Measurements from ENCODE around the gene CRIM1.

CRIM1 gene

GRCh38 chr2:36582951-36583350 lies 227.4 kb downstream of the CRIM1 start:
- DNase-seq (ENCODE audit: low read depth), result no peak

DNA sequence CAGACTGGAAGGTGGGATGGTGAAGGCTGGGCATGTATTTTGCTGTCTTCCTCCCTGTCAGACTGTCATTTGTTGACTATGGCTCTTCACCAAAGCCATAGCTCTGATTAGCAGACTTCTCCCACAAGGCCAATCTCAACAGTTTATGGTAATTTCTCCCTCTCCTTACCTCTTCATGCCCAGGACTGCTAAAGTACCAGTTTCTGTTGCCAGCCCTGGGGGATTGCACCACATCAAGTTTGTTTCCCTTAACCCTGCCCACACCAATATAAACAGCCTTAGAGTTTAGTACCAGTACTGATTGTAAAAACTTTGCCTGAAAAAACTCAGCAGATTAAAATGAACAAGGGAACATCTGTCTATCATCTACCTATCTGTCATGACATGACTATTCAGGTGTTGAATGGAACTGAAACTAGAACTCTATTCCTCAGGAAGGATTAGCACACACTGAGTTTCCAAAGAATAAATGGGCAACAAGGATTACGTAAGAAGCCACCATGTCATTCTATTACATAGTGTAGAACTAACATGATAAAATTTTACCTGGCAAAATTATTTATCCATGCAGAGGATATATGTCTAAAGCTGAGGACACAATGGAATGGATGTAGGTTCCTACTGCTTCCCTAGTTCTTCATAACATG lies 228.7 kb downstream of the CRIM1 start:
- DNase-seq (ENCODE audit: low read depth), result no peak

GRCh38 chr2:36586672-36587071 lies 231.1 kb downstream of the CRIM1 start:
- DNase-seq (ENCODE audit: low read depth), result no peak

DNA sequence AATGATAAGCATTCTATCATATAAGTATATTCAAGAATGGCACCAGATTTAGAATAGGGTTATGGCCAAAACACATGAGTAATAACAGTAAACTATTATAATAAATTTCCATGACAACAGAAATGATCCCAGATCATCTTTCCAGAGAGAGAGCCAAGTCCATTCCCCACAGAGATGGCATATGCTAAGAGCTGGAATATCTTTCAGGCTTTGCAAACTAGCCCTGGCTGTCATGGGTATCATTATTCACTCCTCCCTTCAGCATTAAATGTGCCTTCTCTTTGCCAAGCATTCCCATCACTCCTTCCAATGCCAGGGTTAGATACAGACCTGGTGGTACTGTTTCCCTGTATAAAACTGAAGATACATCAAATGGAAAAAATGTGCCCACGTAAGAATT lies 231.5 kb downstream of the CRIM1 start:
- DNase-seq (ENCODE audit: low read depth), result no peak

DNA sequence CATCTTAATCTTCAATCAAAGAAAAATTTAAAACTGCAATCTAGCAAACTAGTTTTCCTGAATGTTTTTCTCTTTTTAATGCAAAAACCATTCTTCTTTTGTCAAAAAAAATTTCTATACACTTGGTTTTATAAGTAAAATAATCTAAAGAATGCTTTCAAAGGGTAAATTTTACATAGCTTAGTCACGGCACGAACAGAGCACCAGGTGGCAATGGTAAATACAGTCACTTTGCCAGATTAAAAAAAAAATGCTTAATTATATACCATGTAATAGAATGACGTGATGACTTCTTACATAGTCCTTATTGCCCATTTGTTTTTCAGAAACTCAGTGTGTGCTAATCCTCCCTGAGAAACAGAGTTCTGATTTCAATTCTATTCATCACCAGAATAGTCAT lies 232.0 kb downstream of the CRIM1 start:
- no peak for DNase-seq (ENCODE audit: low read depth)

DNA sequence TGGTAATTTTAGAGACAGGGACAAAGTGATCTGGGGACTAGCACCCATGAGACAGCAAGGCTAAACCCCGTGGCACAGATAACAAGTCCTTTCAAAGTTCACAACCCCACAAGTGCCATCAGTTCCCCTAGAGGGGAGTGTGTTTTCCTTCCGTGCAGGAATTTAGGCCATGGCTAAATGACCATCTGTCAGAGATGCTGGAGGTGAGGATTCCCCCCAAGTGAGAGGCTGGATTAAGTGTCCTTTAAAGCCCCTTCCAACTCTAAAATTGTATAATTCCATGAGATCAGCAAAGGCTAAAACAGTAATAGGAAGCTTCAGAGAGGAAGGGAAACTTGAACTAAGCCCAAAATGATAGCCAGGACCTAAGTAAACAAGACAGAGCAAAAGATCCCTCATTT lies 233.7 kb downstream of the CRIM1 start:
- DNase-seq (ENCODE audit: low read depth), result no peak

GRCh38 chr2:36594849-36595248 lies 239.3 kb downstream of the CRIM1 start:
- no peak for DNase-seq (ENCODE audit: low read depth)

DNA sequence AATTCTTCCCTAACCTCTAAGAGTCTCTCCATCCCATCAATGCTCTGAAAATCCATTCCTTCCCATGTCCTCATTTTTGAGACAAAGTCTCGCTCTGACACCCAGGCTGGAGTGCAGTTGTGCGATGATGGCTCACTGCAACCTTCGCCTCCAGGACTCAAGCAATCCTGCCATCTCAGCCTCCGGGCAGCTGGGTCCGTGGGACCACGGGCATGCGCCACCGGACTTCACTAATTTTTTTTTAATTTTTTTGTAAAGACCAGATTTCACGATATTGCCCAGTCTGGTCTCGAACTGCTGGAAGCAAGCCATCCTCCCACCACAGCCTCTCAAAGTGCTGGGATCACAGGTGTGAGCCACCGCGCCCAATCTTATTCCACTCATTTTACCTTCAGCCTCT lies 240.8 kb downstream of the CRIM1 start:
- no peak for DNase-seq (ENCODE audit: low read depth)

GRCh38 chr2:36597003-36597531 lies 241.5 kb downstream of the CRIM1 start:
- DNase-seq (ENCODE audit: low read depth), result no peak

DNA sequence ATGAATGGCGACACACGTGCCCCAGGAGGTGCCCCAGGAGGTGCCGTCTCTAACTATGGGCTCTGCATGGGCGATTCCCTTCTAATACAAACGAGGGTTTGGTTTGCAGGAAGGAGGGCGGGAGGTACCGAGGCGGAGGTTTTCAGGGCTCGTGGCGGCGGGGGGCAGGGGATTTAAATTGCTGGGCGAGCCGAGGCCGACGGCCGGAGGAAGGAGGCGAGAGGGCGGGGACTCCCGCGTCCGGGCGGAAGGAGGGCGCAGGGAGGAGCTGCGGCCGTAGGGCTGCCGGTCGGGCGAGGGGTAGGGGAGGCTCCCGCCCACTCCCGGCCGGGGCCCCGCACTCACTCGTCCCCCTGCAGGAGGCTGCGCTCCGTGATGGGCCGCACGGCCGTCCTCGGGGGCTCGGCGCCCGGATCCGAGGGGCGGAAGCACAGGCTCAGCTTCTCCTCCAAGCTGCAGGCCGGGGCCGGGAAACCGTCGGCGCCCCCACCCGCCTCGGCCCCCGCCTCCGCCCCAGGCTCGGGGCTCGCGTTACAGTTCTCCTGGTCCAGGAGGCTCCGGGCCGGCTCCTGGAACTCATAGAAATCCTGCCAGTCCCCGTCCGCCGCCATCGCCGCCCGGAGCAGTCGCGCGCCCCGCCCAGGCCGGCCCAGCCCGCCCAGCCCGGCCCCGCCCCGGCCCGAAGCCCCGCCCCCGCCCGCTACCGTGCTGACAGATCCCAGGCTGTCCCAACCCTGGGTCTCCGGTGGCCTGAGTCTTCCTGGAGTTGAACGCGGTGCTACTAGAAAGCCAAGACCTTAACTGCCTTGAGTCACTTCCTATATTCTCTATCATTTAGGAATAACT lies 242.2 kb downstream of the CRIM1 start, which contains the start of gene FEZ2:
Gene FEZ2 (minus strand): TSS at position 637 of the 846 bp plus-strand sequence. CDS start 26 bp downstream, at position 611.
- peak; percentile 38 for DNase-seq (ENCODE audit: low read depth)

Data from activated T-cell treated with anti-CD3 and anti-CD28 coated beads for 1 hour (primary cell).